Measurements from ENCODE around the gene SUPT6H.
A peak's percentile ranks its signal among the peaks of the same experiment; 100 is the strongest.

SUPT6H gene

DNA sequence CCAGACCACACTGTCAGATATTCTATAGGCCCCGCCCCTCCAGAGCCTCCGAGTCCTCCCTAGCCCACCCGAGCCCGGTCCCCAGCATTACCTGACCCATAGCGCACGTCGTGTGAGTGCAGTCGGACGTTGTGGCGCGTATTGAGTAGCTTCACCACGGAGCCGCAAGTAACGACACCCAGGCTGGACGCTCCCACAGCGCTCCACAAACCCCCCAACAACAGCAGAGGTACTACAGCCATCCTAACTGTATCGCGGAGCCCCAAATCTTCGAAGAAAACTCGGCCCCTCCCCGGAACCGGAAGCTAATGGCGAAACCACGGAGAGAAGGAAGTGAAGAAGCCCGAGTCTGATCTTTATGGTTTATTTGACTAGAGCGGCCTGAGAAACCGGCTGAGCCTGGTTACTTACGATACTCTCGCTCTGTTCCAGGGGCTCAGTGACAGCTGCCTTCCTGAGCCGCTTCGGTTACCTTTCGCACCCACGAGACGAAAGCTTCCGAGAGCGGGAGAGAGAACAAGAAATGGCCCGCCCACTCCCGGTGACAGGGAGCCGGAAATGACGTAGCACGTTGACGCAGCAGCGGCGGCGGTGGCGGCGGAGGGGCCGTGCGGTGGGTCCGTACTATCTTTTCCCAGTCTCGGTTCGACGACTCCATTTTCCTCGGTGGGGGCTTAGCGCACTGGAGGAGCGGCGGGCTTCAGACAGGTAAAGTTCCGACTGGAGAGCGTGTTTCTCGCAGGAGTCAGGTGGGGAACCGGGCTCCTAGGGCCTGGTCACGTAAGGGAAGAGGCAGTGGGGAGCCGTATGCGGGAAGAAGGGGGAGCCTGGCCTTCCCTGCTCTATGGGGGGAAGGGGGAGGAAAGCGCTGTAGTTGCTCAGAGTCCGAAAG is at the start of gene SUPT6H, which contains the start of gene SDF2:
Gene SUPT6H (plus strand): TSS at position 571 of the 892 bp plus-strand sequence. CDS start 11,197 bp downstream, outside the sequence.
Gene SDF2 (minus strand): TSS at position 272 of the 892 bp plus-strand sequence. CDS start 30 bp downstream, at position 242.
- DNase-seq (ENCODE audit: low read depth) = peak; percentile 93

DNA sequence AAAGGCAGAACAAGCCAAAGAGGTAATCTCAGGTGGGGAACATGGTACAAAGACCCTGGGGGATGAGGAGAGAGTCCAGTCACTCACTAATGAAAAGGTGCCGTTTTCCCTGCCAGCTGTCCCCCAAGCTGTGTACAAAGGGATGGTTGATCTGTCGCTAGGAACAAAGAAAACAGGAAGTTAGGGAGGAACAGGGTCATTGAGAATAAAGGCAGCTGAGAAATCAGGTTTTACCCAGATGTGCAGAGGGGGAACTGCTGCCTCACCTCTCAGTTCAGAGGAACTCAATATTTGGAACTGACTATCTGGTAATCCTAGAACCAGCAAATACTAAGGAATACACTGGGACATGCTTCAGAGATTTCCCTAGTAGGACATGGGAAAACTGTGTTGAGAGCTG is 49.5 kb upstream of the SUPT6H start:
- no peak for DNase-seq (ENCODE audit: low read depth)

DNA sequence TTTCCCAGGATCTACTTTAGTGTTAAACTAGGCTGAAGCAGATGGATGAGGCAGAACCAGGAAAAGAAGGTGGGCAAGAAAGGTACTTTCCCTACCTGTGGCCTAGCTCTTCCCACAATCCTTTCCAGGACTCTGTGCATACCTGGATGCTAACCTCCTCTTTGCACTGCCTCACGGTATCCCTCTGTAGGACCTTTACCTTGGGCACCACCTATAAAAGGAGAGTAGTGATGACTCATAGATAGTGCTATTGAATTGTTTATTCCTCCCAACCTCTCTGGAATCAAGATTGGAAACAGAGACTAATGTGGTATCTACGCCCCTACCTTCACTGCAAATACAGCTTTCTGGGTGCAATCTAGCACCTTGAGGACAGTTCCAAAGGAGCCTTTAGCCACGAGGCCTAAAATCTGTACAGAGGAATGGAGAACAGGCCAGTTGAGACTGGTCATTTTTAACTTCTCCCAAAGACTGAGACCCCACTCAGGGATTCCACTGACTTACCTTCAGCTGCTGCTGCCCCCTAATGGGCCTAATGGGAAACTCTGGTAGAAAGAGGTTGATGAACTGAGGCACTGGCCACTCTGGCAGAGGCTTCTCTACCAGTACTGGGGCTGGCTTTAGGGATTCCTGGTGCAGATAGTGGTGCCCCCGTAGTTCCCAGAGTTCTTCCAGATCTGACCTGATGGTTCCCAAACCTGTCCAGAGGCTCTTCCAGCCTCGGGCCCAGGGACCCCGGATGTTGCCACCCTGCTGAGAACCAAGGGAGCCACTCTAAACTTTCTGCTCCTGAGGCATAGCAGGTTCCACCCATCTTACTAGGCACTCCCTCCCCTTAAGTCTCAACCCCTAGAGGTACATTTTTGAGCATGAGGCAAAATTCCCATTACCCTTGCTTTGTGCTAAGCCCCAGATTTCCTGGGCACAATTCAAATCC is 48.8 kb upstream of the SUPT6H start:
- DNase-seq (ENCODE audit: low read depth) = no peak

GRCh38 chr17:28613931-28614381 is 48.0 kb upstream of the SUPT6H start, which contains the start of gene RSKR:
Gene RSKR, minus strand, starts transcription at chr17:28614185. Its CDS starts 24 bp downstream, at chr17:28614161.
- DNase-seq (ENCODE audit: low read depth) = no peak

- no peak for DNase-seq (ENCODE audit: low read depth)
Observed at GRCh38 chr17:28615260-28615940, 46.6 kb upstream of the SUPT6H start.

GRCh38 chr17:28616281-28616680 is 45.7 kb upstream of the SUPT6H start:
- no peak for DNase-seq (ENCODE audit: low read depth)

GRCh38 chr17:28618464-28618863 is 43.5 kb upstream of the SUPT6H start:
- DNase-seq (ENCODE audit: low read depth) = no peak

DNA sequence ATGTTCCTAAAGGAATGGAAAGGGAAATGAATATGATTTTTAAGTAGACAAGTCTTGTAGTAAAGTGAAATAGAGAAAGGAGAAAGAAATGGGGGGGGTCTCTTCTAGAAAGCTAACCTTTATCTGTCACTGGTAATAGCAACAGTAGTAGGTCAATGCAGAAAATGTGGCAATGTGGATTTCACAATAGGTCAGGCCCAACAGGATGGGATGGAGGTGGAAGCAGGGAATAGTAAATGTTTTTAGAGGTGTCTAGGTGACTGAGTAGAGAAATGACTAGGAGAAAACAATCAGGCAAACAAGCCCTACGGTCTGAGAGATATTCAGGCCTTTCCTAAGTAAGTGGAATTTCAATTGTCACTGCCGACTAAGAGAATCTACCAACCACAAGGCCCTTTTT is 42.0 kb upstream of the SUPT6H start:
- no peak for DNase-seq (ENCODE audit: low read depth)

DNA sequence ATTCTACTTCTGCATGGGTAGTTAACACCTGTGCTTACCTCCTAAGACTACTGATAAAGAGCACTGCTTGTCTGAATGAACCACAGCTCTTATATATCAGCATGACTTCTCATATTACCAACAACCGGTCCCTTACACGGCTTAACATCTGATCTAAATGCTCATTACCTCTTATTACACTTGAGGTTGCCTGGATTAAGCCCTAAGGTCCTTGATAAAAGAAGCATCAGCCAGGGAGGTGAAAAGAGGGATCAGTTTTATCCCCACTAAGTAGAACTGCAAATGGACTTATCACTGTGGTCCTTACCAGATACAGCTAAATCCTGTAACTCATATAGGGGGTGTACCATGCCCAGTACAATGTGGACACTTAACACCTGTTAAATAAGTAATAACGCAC is 39.8 kb upstream of the SUPT6H start:
- DNase-seq (ENCODE audit: low read depth) = no peak

DNA sequence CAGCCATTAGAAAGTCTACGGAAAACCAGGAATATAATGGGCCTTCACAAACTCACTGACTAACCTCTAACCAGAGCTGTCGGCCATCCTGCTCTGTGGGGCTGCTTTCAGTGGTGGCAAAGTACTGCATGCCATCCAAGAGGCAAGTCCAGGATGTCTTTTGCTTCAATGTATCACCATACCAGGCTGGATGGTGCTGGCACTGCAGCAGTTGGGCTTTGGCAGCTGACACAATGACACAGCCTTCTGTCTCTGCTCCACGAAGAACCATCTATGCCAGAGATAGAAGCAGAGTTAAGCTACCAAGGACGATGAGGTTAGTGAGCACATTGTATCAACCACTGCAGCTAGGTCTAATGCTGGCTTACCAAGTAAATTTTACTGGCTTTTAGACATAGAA is 38.3 kb upstream of the SUPT6H start:
- no peak for DNase-seq (ENCODE audit: low read depth)

DNA sequence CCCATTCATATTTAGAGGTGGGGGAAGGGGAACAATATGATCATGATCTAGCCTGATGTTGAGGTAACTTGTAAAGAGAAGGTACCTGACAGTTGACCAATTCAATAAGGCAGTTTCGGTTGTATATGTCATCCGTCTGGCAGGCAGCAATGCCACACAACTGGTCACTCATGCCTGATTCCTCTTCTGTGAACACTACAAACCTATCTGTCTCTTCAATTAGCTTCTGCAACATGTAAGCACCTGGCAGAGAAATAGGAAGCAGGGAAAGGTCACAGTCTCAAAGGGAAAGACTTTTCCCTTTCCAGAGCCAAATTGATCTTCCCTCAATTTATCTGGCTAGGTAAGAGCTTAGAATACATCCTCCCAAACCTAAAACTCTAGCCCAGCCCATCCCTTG is 37.9 kb upstream of the SUPT6H start:
- no peak for DNase-seq (ENCODE audit: low read depth)

- DNase-seq (ENCODE audit: low read depth) = no peak
Observed at GRCh38 chr17:28626818-28627217, 35.2 kb upstream of the SUPT6H start.

- DNase-seq (ENCODE audit: low read depth) = no peak
Observed at GRCh38 chr17:28634206-28634865, 27.7 kb upstream of the SUPT6H start.

- DNase-seq (ENCODE audit: low read depth) = no peak
Observed at GRCh38 chr17:28635506-28635905, 26.5 kb upstream of the SUPT6H start.

DNA sequence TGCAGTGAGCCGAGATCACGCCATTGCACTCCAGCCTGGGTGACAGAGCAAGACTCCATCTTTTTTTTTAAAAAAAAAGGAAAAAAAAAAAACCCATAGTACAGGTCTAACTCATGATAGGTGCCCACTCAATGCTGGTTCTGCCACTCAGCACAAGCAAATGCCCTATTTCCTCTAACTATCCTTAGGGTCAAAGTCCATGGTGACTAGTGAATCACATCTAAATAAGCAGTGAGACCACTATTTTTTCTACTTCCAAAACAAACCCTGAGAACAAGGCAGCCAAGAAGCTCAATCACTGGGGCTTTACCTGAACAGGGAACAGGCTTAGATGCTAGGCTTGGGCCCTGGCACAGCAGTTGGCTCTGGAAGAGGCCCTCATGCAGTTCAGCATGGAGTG is 20.4 kb upstream of the SUPT6H start:
- no peak for DNase-seq (ENCODE audit: low read depth)

GRCh38 chr17:28643983-28644786 is 17.8 kb upstream of the SUPT6H start:
- DNase-seq (ENCODE audit: low read depth) = no peak

DNA sequence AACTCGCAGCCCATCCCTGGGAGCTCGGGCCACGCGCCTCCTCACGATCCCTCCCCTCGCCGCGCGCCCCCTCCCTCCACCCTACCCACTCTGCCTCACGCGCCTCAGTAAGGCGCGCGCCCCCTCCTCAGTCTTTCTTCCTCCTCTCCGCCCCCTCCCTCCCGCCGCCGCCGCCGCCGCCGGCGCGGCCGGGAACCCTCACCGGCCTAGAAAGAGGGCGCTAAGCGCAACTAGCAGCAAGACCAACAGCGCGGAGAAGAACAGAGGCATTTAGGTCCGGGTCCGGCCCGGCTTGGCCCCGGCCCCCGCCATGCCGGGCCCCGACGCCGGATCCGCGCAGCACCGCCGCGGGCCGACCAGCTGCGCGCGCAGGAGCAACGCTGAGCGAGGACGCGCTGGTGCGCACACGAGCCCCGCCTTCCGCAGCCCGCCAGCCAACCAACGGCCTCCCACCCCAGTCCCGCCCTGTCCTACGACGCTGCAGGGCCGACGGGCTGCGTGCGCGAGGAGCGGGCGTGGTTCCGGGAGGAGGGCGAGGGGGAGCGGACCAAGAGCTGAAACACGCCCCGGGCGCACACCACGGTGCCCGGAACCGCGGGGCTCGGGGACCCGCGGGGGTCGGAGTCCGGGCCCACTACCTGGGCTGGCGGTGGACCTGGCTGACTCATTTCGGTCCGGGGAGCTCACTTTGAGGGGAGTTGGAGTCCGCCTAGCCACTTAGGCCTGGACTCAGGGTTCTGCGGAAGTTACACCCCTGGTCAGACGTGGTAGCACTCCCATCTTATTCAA is 17.0 kb upstream of the SUPT6H start, which contains the start of gene BLTP2:
Gene BLTP2 (minus strand): TSS at position 372 of the 789 bp plus-strand sequence. CDS start 102 bp downstream, at position 270.
- peak; percentile 89 for DNase-seq (ENCODE audit: low read depth)

- no peak for DNase-seq (ENCODE audit: low read depth)
Observed at GRCh38 chr17:28645576-28645939, 16.4 kb upstream of the SUPT6H start.

DNA sequence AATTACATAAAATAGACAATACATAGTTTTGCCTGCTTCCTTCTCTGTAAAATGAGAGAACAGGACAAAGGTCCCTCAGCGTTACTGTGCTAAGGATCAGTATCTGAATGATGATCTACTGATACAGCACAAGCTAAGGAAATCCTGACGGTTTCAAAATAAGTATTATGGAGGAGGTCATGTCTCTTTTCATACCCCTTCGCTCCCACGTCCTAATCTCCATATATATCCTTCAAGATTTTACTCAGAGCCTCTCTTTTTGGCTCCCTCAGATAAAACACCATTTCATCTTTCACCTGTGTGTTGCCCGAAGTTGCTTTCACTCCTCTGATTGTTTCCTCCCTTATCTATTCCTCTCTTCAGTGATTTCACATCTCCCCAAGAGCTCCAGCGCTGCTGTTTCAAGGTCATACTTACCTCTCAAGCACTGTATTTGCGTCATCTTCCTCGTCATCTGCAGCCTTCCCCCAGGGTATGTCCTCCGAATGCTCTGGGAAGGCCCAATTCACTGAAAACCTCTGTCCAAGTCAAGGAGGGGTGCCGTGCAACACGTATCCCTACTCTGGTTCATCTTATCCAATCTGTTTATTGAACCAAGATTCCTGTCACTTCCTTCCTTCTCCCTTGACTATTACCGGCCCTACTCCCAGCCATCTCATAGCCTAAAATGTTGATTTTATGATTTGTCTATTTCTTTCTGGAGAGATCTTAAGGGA is 15.8 kb upstream of the SUPT6H start:
- DNase-seq (ENCODE audit: low read depth) = no peak

All from stimulated activated CD8-positive, alpha-beta memory T cell treated with anti-CD3 and anti-CD28 coated beads, Interleukin-15, amount 100 ng/mL, for 1 hour (primary cell).